ENCODE measurements around the gene BECN2.

DNA sequence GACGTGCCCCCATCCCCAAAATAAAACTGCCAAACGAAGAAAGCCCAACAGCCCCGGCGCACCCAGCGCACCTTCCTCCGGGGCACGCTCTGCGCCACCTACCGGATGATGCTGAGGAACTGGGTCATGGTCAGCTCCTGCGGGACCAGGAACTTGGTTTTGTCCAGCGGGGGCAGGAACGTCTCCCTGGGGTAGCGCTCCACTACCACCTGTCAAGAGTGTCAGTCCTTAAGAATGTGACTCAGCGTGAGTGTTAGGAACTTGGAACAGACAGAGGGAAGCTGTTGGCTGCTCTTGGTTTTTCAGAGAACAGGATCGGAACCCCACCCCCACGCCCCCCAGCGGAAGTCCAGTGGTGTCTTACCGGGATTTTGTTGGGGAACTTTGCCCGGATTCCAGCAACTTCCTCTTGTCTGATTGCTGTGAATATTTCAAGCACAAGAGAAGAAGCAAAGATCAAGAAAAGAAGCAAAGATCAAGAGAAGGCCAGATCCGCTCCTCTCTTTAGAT lies 40.9 kb downstream of the BECN2 start:
- TF ChIP-seq, protein P1, sequence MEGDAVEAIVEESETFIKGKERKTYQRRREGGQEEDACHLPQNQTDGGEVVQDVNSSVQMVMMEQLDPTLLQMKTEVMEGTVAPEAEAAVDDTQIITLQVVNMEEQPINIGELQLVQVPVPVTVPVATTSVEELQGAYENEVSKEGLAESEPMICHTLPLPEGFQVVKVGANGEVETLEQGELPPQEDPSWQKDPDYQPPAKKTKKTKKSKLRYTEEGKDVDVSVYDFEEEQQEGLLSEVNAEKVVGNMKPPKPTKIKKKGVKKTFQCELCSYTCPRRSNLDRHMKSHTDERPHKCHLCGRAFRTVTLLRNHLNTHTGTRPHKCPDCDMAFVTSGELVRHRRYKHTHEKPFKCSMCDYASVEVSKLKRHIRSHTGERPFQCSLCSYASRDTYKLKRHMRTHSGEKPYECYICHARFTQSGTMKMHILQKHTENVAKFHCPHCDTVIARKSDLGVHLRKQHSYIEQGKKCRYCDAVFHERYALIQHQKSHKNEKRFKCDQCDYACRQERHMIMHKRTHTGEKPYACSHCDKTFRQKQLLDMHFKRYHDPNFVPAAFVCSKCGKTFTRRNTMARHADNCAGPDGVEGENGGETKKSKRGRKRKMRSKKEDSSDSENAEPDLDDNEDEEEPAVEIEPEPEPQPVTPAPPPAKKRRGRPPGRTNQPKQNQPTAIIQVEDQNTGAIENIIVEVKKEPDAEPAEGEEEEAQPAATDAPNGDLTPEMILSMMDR (IDR thresholded peaks at IDR 0.05; ENCODE audit: low read length) = peak; percentile 29
- no peak for TF ChIP-seq EZH2 (optimal IDR thresholded peaks at IDR 0.05; ENCODE audit: low read depth, low read length)
- no peak for TF ChIP-seq EZH2phosphoT487 (IDR thresholded peaks at IDR 0.05; ENCODE audit: low read length)

Data from MM.1S (cell line).